K562 (cell line): Measurements from ENCODE around the gene TRIM65. TPM values are rescaled to one million over a fixed set of nuclear protein-coding genes. Genes with fewer than 3 reads are reported as not detected.

Experiments
- ATAC-seq: fragments of 200-7000 bp; cut with Tn5 transposase; 3 replicates; pipeline ENCODE4 v1.9.1; 2020; ENCODE audit warnings: moderate library complexity
- BruUV-seq: library from RNA; stranded (reverse); fragments of 400-500 nt; replicated peaks from 2 replicates; lab custom pipeline; 2021; lab: Mats Ljungman, UMichigan
- CTCF ChIA-PET: fragments of 300-600 bp; formaldehyde crosslinking; extraction: SDS; loops from one replicate; lab custom pipeline; 2021; ENCODE audit warnings: low intra/inter-chr PET ratio; lab: Yijun Ruan, JAX
- POLR2A ChIA-PET: fragments of 300-600, 350-650 bp; sonication (Branson Sonifier 250); formaldehyde crosslinking; extraction: SDS; loops from one replicate; lab custom pipeline; 2021; ENCODE audit warnings: antibody characterized with exemption, inconsistent platforms; lab: Yijun Ruan, JAX
- DNase-seq, 4 experiments: peaks; one replicate each; pipeline versions ENCODE4 v3.0.0 to v3.0.0-alpha.2; 2011 to 2018; ENCODE audit warnings: low spot score in 3 of 4, mixed read lengths in 3 of 4; ENCODE audit errors: extremely low read depth in 1 of 4
- FAIRE-seq: peaks from 2 replicates; lab custom pipeline; 2011; peaks lifted over from hg19 to GRCh38; lab: Jason Lieb, UNC
- H2AFZ ChIP-seq: 2 replicates; pipeline ENCODE4 v1.6.0; 2011; ENCODE audit warnings: low read depth, low read length, control low read depth, inconsistent platforms
- H3K27ac ChIP-seq: fragments of 200-600 bp; 3 replicates; pipeline ENCODE4 v1.8.0; 2011; ENCODE audit warnings: low read depth, mild to moderate bottlenecking, control low read depth, inconsistent platforms, low read length, moderate library complexity, mixed read lengths; ENCODE audit errors: extremely low read depth
- H3K27me3 ChIP-seq, 2 experiments: fragments of 300-600 bp in 1 of 2; 2 replicates in 1 of 2; 3 replicates in 1 of 2; pipeline versions ENCODE4 v1.6.0 to v1.8.0; 2011; ENCODE audit warnings: inconsistent platforms in 2 of 2, low read length in 2 of 2, mild to moderate bottlenecking in 1 of 2, mixed read lengths in 1 of 2, moderate library complexity in 1 of 2; ENCODE audit not compliant: control insufficient read depth in 2 of 2, insufficient read depth in 2 of 2
- H3K36me3 ChIP-seq: fragments of 300-600 bp; 3 replicates; pipeline ENCODE4 v1.8.0; 2011; ENCODE audit warnings: mild to moderate bottlenecking, low read length, inconsistent platforms; ENCODE audit not compliant: control insufficient read depth, insufficient read depth
- H3K4me1 ChIP-seq, 2 experiments: fragments of 200-600 bp in 1 of 2; replicated peaks in 1 of 2; 2 replicates in 1 of 2; 3 replicates in 1 of 2; pipeline versions ENCODE4 v1.5.1 to v1.8.0; 2011; ENCODE audit warnings: inconsistent platforms in 2 of 2, low read length in 2 of 2, mild to moderate bottlenecking in 1 of 2, mixed read lengths in 1 of 2, moderate library complexity in 1 of 2; ENCODE audit not compliant: control insufficient read depth in 2 of 2, insufficient read depth in 2 of 2
- H3K4me2 ChIP-seq: 2 replicates; pipeline ENCODE4 v1.6.1; 2011; ENCODE audit warnings: low read length, control low read depth, inconsistent platforms, mixed read lengths; ENCODE audit not compliant: insufficient read depth
- H3K4me3 ChIP-seq: fragments of 200-600 bp; sonication (generic), shearing (Covaris generic); 2 replicates; pipeline ENCODE4 v1.5.1; 2016; ENCODE audit warnings: control low read depth, inconsistent platforms
- H3K79me2 ChIP-seq: fragments of 200-600 bp; 3 replicates; pipeline ENCODE4 v1.8.0; 2011; ENCODE audit warnings: low read length, inconsistent platforms; ENCODE audit not compliant: control insufficient read depth, insufficient read depth
- H3K9ac ChIP-seq, 2 experiments: 2 replicates each; pipeline versions ENCODE4 v1.6.0 to v1.6.1; 2011; ENCODE audit warnings: low read depth in 2 of 2, low read length in 2 of 2, control low read depth in 1 of 2, inconsistent platforms in 1 of 2, mild to moderate bottlenecking in 1 of 2, mixed read lengths in 1 of 2; ENCODE audit not compliant: insufficient read depth in 1 of 2
- H3K9me1 ChIP-seq: one replicate; pipeline ENCODE4 v1.6.0; 2011; ENCODE audit warnings: inconsistent platforms, mild to moderate bottlenecking, low read length, moderate library complexity; ENCODE audit not compliant: control insufficient read depth, insufficient read depth
- H3K9me3 ChIP-seq: replicated peaks from 2 replicates; pipeline ENCODE4 v1.5.1; 2011; ENCODE audit warnings: low read depth, low read length, inconsistent platforms; ENCODE audit not compliant: control insufficient read depth, insufficient read depth
- H4K20me1 ChIP-seq: replicated peaks from 2 replicates; pipeline ENCODE4 v1.6.1; 2011; ENCODE audit warnings: low read length, inconsistent platforms, mixed read lengths; ENCODE audit not compliant: control insufficient read depth, insufficient read depth
- CBFA2T3 ChIP-seq: fragments of 450-650 bp; IDR thresholded peaks from 2 replicates; pipeline ENCODE4 v1.6.1; 2017
- CCAR2 ChIP-seq: fragments of 200-400 bp; formaldehyde crosslinking; IDR thresholded peaks from 2 replicates; pipeline ENCODE4 v1.6.1; 2017; ENCODE audit warnings: mild to moderate bottlenecking, low read depth, low read length
- DLX4 ChIP-seq: fragments of 250-450 bp; sonication (Bioruptor Pico); IDR thresholded peaks from 2 replicates; pipeline ENCODE4 v1.6.1; 2021; ENCODE audit warnings: mild to moderate bottlenecking
- DNMT1 ChIP-seq: fragments of 450-650 bp; IDR thresholded peaks from 2 replicates; pipeline ENCODE4 v1.6.1; 2016; ENCODE audit warnings: antibody characterized with exemption, mild to moderate bottlenecking
- NFE2L1 ChIP-seq: fragments of 450-650 bp; IDR thresholded peaks from 2 replicates; pipeline ENCODE4 v1.6.1; 2016; ENCODE audit warnings: missing genetic modification characterization, low read depth, mild to moderate bottlenecking, missing compliant biosample characterization, moderate library complexity, borderline replicate concordance
- YBX1 ChIP-seq: fragments of 450-650 bp; IDR thresholded peaks from 2 replicates; pipeline ENCODE4 v1.7.1; 2016; ENCODE audit warnings: mild to moderate bottlenecking
- ZBTB7A ChIP-seq: IDR thresholded peaks from 2 replicates; pipeline ENCODE4 v1.6.1; 2011; ENCODE audit warnings: low read depth, mild to moderate bottlenecking, low read length, moderate library complexity, borderline replicate concordance; ENCODE audit not compliant: control insufficient read depth
- ZNF12 ChIP-seq: sonication (generic); formaldehyde crosslinking; IDR thresholded peaks from 2 replicates; pipeline ENCODE4 v1.4.0; 2020; ENCODE audit warnings: mild to moderate bottlenecking, missing genetic modification reagents
- ZNF740 ChIP-seq, 3 experiments: fragments of 200-800 bp in 1 of 3; sonication (Bioruptor generic) in 1 of 3; sonication (generic) in 1 of 3; formaldehyde crosslinking in 1 of 3; IDR thresholded peaks; 2 replicates each; pipeline versions ENCODE4 v1.6.1 to v1.8.0; 2016 to 2022; ENCODE audit warnings: mild to moderate bottlenecking in 2 of 3, missing compliant biosample characterization in 2 of 3, missing genetic modification characterization in 2 of 3, missing genetic modification reagents in 1 of 3
- WGBS: fragments of 100-300 bp; shearing (Covaris generic); methylation state at CpG from one replicate; pipeline ENCODE4 v1.1.6; 2016; ENCODE audit warnings: low coverage, mixed read lengths; ENCODE audit not compliant: insufficient coverage; ENCODE audit errors: missing lambda C conversion rate; 5-methylcytosine and 5-hydroxymethylcytosine counted together
- in situ Hi-C: fragments of 300-500 bp; cut with MboI; formaldehyde crosslinking; loops from 4 replicates; pipeline ENCODE4 v1.15.0; 2018; ENCODE audit warnings: inconsistent platforms, mixed read lengths
- intact Hi-C: fragments of 100-400 bp; cut with micrococcal nuclease; formaldehyde crosslinking; loops from 2 replicates; pipeline ENCODE4 v1.14.2; 2022
- polyA plus RNA-seq, 8 experiments: library from polyadenylated mRNA; depleted of rRNA in 4 of 8; stranded (reverse) in 5 of 8; unstranded in 3 of 8; fragments of >200 nt; fragmentation: Nextera tagmentation in 2 of 8; fragmentation: Illumina TruSeq in 1 of 8; extraction: Ambion mirVana in 2 of 8; extraction: Trizol in 1 of 8; gene quantifications; 2 replicates each; pipeline versions ENCODE4 v1.2.1 to v1.2.3, GENCODE V29; 2011 to 2014; ENCODE audit warnings: inconsistent platforms in 1 of 8, missing spikeins in 1 of 8
- total RNA-seq, 7 experiments: library from RNA; depleted of rRNA in 6 of 7; stranded (reverse); fragments of >200 nt in 6 of 7; fragmentation: Illumina TruSeq in 2 of 7; extraction: Trizol in 2 of 7; gene quantifications; 2 replicates each; pipeline versions ENCODE4 v1.2.1 to v1.2.3, GENCODE V29; 2011 to 2021; ENCODE audit warnings: low replicate concordance in 1 of 7
- TF ChIP-seq, protein P1 (sequence below): sonication (generic); formaldehyde crosslinking; IDR thresholded peaks from 2 replicates; pipeline ENCODE4 v1.8.1; 2023; ENCODE audit warnings: mild to moderate bottlenecking, missing genetic modification reagents
- TF ChIP-seq, protein P2 (sequence below): IDR thresholded peaks from 3 replicates; pipeline ENCODE4 v1.6.1; 2011; ENCODE audit warnings: borderline replicate concordance, mild to moderate bottlenecking; ENCODE audit not compliant: insufficient read length, insufficient read depth
- TF ChIP-seq, protein P3 (sequence below), 2 experiments: fragments of 200-800 bp in 1 of 2; sonication (Bioruptor generic) in 1 of 2; sonication (generic) in 1 of 2; formaldehyde crosslinking in 1 of 2; IDR thresholded peaks in 1 of 2; conservative IDR thresholded peaks in 1 of 2; 2 replicates each; pipeline versions ENCODE4 v1.5.0 to v1.6.1; 2016 to 2020; ENCODE audit warnings: missing compliant biosample characterization in 1 of 2, missing genetic modification characterization in 1 of 2, missing genetic modification reagents in 1 of 2

The TRIM65 gene
- total and polyA plus RNA-seq, 9 of the 15 experiments (the other 6 are each of a cell fraction or from before 2014, with no cell fraction given) = 2.8 to 45.7 (median 22.9) TPM

GRCh38 chr17:75897160-75898019 lies 639 bp upstream of the TRIM65 start:
- Histone ChIP-seq H3K9ac (peak overlapping the region; percentile 82 to 100; a peak in 3 of 4 replicates), H3K9me1 (peaks cover 4% of the 10 kb centered on the region), H3K4me3 (peak overlapping the region; percentile 93), H3K9me3 (no peaks in the 10 kb centered on the region), H2AFZ (peak overlapping the region; percentile 70; the same call in 1 of the 2 replicates), H3K36me3 (peaks cover 57% of the 10 kb centered on the region; the same call in 2 of the 3 replicates), H4K20me1 (no peaks in the 10 kb centered on the region), H3K79me2 (peaks cover 32% of the 10 kb centered on the region), H3K4me2 (peak overlapping the region; percentile 85), H3K27me3 (no peaks in the 10 kb centered on the region), H3K4me1 (peaks cover 13 to 78% of the 10 kb centered on the region in 2 experiments; a peak in 4 of 5 replicates), H3K27ac (peak overlapping the region; percentile 96)
- no peak for DNase-seq
- no peak for ATAC-seq
- POLR2A ChIA-PET = interaction anchor here (0.6 to 15.9 kb wide), 14 partner anchors 13 to 658 kb away, joined by 3 to 169 read pairs (median 4); partner anchors contain the start of genes ACOX1, TEN1, TRIM47 and UNC13D
- intact Hi-C loops = loop anchor here (2.0 kb wide), 1 partner anchor 43 kb away; the partner anchor contains the start of gene WBP2
- FAIRE-seq = peak; percentile 67
- WGBS = 73% methylated on average over 23 of the region's 37 CpGs
- CTCF ChIA-PET = interaction anchor here (1.9 kb wide), 1 partner anchor 42 kb away, joined by 16 read pairs; the partner anchor contains the start of gene WBP2
- BruUV-seq = TSS peak; percentile 89
- in situ Hi-C loops = no loop called here
- TF ChIP-seq, protein P1, sequence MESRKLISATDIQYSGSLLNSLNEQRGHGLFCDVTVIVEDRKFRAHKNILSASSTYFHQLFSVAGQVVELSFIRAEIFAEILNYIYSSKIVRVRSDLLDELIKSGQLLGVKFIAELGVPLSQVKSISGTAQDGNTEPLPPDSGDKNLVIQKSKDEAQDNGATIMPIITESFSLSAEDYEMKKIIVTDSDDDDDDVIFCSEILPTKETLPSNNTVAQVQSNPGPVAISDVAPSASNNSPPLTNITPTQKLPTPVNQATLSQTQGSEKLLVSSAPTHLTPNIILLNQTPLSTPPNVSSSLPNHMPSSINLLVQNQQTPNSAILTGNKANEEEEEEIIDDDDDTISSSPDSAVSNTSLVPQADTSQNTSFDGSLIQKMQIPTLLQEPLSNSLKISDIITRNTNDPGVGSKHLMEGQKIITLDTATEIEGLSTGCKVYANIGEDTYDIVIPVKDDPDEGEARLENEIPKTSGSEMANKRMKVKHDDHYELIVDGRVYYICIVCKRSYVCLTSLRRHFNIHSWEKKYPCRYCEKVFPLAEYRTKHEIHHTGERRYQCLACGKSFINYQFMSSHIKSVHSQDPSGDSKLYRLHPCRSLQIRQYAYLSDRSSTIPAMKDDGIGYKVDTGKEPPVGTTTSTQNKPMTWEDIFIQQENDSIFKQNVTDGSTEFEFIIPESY (CRISPR knock-in tag) = peak; percentile 54
- TF ChIP-seq YBX1 (no peak), ZNF12 (CRISPR knock-in tag) (no peak), CBFA2T3 (no peak), DLX4 (CRISPR knock-in tag) (no peak), DNMT1 (no peak), NFE2L1 (tag) (no peak), CCAR2 (no peak), ZNF740 (CRISPR knock-in tag; IDR thresholded peaks at IDR 0.05) (0 out of 2 replicates have a peak, but pooled peaks have one; percentile 50), ZNF740 (tag; IDR thresholded peaks at IDR 0.05) (no peak), ZBTB7A (peak; percentile 7; the same call in 1 of the 2 replicates)
- TF ChIP-seq, protein P2, sequence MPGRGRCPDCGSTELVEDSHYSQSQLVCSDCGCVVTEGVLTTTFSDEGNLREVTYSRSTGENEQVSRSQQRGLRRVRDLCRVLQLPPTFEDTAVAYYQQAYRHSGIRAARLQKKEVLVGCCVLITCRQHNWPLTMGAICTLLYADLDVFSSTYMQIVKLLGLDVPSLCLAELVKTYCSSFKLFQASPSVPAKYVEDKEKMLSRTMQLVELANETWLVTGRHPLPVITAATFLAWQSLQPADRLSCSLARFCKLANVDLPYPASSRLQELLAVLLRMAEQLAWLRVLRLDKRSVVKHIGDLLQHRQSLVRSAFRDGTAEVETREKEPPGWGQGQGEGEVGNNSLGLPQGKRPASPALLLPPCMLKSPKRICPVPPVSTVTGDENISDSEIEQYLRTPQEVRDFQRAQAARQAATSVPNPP = no peak
- TF ChIP-seq, protein P3, sequence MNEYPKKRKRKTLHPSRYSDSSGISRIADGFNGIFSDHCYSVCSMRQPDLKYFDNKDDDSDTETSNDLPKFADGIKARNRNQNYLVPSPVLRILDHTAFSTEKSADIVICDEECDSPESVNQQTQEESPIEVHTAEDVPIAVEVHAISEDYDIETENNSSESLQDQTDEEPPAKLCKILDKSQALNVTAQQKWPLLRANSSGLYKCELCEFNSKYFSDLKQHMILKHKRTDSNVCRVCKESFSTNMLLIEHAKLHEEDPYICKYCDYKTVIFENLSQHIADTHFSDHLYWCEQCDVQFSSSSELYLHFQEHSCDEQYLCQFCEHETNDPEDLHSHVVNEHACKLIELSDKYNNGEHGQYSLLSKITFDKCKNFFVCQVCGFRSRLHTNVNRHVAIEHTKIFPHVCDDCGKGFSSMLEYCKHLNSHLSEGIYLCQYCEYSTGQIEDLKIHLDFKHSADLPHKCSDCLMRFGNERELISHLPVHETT (CRISPR knock-in tag; conservative IDR thresholded peaks at IDR 0.05 in 1 of 2, IDR thresholded peaks at IDR 0.05 in 1 of 2) = no peak
